SK-N-SH treated with all-trans-retinoic acid at 6 μM for 48 hours (cell line): Measurements from ENCODE around the gene CACNA1C.

Source experiments
- ARNTL ChIP-seq: fragments of 450-650 bp; formaldehyde crosslinking; IDR thresholded peaks from 2 replicates; pipeline ENCODE4 v1.5.0; 2020; ENCODE audit warnings: low read depth, mild to moderate bottlenecking, moderate library complexity, borderline replicate concordance
- OSR1 ChIP-seq: fragments of 250-450 bp; sonication (Bioruptor Pico); IDR thresholded peaks from 2 replicates; pipeline ENCODE4 v1.8.0; 2022; ENCODE audit warnings: moderate library complexity, mild to moderate bottlenecking, inconsistent platforms
- PATZ1 ChIP-seq: fragments of 250-450 bp; sonication (Bioruptor Pico); IDR thresholded peaks from 2 replicates; pipeline ENCODE4 v1.8.0; 2020; ENCODE audit warnings: mild to moderate bottlenecking, moderate library complexity, borderline replicate concordance
- PPARA ChIP-seq: fragments of 250-450 bp; sonication (Bioruptor Pico); IDR thresholded peaks from 2 replicates; pipeline ENCODE4 v1.5.0; 2020; ENCODE audit warnings: mild to moderate bottlenecking, borderline replicate concordance
- RARB ChIP-seq: fragments of 250-450 bp; sonication (Bioruptor Pico); IDR thresholded peaks from 2 replicates; pipeline ENCODE4 v1.8.0; 2021; ENCODE audit warnings: mild to moderate bottlenecking, moderate library complexity
- TOX ChIP-seq: fragments of 250-450 bp; sonication (Bioruptor Pico); IDR thresholded peaks from 2 replicates; pipeline ENCODE4 v1.8.0; 2021; ENCODE audit warnings: mild to moderate bottlenecking, moderate library complexity, borderline replicate concordance
- TSHZ2 ChIP-seq: fragments of 250-450 bp; sonication (Bioruptor Pico); IDR thresholded peaks from 2 replicates; pipeline ENCODE4 v1.5.0; 2020; ENCODE audit warnings: mild to moderate bottlenecking, moderate library complexity
- ZFP3 ChIP-seq: fragments of 250-450 bp; sonication (Bioruptor Pico); IDR thresholded peaks from 2 replicates; pipeline ENCODE4 v1.5.0; 2020; ENCODE audit warnings: mild to moderate bottlenecking, moderate library complexity
- ZFP30 ChIP-seq: fragments of 450-650 bp; formaldehyde crosslinking; IDR thresholded peaks from 2 replicates; pipeline ENCODE4 v1.5.0; 2022; ENCODE audit warnings: mild to moderate bottlenecking, moderate library complexity

- TF ChIP-seq PPARA (CRISPR knock-in tag) (no peak), TOX (no peak), ZFP30 (no peak), PATZ1 (CRISPR knock-in tag) (no peak), ZFP3 (CRISPR knock-in tag) (no peak), OSR1 (CRISPR knock-in tag) (no peak), TSHZ2 (no peak), RARB (CRISPR knock-in tag) (no peak), ARNTL (CRISPR knock-in tag) (no peak)
Observed at GRCh38 chr12:2475984-2476383, 423.2 kb downstream of the CACNA1C start.
